ENCODE results near the gene SPATA2.

SPATA2 gene

DNA sequence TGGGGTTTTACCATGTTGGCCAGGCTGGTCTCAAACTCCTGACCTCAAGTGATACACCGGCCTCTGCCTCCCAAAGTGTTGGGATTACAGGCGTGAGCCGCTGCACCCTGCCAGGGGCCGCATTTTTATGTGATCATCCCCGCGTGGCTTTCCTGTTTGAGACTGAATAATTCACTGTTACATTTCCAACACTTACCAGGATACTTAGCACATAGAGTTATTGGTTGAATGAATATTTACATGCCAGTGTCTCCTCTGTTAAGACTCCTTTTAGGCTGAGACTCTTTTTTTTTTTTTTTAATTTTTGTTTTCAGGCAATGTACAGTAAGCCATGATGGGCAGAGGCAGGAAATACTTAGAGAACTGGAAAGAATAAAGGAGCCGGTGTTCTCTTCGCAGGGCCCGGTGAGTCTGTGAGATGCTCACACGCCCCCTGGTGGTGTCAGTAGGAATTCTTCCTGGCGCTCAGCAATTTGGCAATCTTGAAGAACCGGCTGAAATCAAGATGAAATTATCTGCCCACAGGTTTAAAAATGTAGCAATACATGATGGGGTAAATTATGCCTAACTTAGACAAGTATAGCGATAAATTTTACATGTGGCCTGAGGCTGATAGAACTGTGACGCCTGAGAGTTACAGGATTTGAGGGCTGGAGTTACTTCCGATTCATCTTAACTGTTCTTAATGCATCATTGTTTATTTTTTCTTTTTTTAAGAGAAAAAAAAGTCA, 13.2 kb upstream of the SPATA2 start:
- DNase-seq, result peak; percentile 68

GRCh38 chr20:49925901-49926454, 10.6 kb upstream of the SPATA2 start:
- no peak for DNase-seq

DNA sequence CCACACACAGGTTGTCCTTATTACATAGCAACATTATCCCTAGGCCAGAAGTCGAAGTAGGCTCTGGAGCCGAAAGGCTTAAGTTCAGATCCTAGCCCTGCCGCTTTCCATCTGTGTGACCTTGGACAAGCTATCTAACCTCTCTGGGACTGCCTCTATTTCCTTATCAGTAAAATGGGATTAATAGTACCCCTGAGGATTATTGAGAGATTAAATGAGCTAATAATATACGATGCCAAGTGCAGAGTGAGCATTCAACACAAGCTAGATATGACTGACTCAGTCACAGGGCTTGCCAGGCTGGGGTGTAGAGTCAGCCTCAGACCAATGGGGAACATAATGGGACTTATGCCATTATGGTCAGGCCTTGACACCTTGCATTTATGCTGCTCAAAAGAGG, 8.9 kb upstream of the SPATA2 start:
- DNase-seq, result no peak

GRCh38 chr20:49919461-49919860, 4.1 kb upstream of the SPATA2 start:
- no peak for DNase-seq

DNA sequence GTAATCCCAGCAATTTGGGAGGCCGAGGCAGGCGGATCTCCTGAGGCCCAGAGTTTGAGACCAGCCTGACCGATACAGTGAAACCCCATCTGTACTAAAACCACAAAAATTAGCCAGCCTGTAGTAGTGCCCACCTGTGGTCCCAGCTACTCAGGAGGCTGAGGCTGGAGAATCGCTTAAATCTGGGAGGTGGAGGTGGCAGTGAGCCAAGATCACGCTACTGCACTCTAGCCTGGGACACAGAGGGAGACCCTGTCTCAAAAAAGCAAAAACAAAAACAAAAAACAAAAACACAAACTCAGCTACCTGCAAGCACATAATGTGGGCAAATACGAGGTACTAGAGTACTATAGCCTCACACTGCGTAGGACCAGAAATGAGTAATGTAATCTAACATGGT, 3.7 kb upstream of the SPATA2 start:
- no peak for DNase-seq

DNA sequence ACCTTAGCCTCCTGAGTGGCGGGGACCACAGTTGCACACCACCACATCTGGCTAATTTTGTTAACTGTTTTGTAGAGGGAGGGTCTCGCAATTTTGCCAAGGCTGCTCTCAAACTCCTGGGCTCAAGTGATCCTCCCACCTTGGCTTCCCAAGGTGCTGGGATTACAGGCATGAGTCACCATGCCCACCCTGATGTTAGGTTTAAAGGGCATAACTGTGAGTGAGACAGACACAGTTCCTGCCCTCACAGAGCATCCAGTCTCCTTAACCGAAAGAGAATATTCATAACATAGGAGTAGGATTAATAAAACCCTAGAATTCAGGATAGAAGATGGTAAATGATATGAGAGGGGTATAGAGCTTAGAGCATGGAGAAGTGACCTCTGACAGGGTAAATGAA, 3.1 kb upstream of the SPATA2 start:
- DNase-seq, result no peak

- peak; percentile 11 for DNase-seq
Measured at GRCh38 chr20:49916146-49917002, 1.0 kb upstream of the SPATA2 start.

GRCh38 chr20:49915118-49915379, 280 bp downstream of the SPATA2 start:
- DNase-seq, result no peak

GRCh38 chr20:49914310-49915117, 815 bp downstream of the SPATA2 start:
- no peak for DNase-seq

DNA sequence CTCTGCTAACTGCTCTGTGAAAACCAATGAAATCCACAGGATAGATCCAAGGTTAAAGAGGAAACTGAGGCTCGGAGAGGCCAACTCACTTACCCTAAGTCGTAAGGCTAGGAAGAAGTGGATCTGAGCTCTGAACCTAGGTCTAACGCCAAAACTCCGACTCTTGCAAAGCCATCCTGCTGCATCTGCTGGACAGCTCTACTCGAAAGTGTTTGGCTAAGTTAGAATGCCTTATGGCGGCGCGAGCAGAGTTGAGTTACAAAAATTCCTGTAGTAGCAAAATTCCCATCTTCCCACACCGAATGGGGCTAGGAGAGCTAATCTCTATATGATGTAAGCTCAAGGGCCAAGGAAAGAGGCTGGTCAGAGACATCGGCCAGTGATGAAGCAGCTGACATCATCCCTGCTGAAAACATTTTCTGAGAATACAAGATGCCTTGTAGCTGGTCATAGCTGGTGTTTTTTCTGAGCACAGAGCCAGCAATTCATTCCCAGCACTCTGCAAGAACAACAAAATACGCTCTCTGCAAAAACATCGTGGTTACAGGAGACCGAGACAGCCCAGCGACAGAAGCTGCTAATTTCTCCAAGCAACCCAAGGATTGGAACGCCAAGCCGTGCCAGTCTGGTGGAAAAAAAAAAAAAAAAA, 1.8 kb downstream of the SPATA2 start:
- DNase-seq, result no peak

DNA sequence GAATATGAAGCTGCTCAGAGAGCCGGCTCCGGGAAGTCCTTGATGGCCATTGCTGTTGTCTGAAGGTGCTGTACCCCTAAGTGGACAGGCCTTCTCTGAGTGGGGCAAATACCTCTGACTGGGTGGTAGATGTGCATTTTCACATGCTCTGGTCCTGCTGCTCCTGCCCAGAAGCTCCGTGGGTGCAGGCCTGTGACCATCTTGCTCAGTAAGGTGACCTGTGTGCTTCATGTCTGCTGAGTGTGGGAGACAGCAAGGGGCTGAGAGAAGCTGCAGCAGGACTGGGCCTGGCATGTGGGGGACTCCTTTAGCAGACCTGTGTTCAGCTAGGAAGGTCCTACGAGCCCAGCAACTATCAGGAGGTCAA, 5.0 kb downstream of the SPATA2 start:
- DNase-seq, result no peak

DNA sequence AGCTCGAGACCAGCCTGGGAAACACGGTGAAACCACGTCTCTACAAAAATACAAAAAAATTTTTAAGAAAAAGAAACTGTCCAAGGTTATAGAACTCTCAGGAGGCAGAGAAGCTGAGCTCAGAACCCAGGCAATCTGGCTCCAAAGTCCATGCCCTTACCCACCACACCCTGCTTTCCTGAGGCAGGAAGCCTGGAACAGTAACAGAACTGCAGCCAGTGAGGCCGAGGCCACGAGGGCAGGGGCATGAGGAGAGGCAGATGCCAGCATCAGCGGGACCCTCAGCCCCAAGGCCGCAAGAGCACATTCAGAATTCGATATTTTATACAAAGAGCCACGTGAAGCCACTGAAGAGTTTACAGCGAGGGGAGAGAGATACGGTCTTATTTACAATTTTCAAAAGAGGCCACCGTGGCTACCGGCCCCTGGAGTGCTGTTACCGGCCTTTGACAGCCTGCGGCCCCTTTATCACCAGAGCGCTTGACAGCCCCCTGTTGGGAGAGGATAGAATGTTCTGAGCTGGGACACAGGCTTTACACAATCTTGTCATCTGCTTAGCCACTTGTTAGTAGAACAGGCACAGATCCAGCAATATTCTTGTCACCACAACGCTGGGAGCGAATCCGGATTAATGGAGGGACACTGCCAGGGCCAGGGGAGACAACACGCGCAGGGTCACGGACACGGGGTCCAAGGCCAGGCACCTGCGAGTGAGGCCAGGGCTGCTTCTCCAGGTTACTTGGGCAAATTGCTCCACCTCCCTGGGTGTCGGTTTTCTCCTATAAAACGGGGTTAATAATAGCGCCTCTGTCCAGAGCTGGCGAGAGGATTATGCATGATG, 5.6 kb downstream of the SPATA2 start:
- DNase-seq, result no peak

DNA sequence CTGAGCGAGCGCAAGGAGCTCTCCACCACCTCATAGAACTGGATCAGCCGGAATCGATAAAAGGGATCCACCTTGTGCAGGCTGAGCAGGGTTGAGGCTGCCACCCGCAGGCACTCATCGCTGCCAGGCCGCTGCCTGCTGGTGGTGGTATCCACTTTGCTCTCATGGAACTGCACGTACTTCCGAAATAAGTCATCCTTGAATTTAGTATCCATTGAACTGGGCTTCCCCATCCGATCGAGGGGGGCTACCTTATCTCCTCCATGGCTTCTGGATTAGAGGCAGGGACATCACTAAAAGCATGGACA, 7.1 kb downstream of the SPATA2 start:
- no peak for DNase-seq

GRCh38 chr20:49907405-49908257, 7.7 kb downstream of the SPATA2 start:
- no peak for DNase-seq

DNA sequence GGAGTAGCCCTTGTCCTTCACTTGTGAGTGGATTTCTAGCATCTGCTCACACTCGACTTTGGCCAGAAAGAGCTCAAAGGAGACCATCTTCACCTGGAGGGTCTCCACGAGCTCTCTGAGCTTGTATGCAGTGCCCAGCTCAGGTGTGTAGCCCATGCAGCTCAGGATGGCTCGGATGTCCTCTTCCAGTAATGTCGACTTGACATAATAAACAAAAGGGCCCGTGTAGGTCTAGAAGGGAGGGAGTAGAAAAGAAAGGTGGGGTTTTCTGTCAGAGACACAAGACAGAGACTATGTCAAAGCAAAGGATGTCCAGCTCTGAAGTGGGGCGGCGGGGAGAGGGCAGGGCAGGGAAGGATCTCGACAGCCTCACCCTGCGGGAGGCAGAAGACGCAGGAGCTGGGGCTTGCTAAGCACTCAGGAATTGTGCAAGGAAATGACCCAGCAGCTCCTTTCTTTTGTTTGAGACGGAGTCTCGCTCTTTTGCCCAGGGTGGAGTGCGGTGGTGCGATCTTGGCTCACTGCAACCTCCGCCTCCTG, 8.6 kb downstream of the SPATA2 start:
- no peak for DNase-seq

DNA sequence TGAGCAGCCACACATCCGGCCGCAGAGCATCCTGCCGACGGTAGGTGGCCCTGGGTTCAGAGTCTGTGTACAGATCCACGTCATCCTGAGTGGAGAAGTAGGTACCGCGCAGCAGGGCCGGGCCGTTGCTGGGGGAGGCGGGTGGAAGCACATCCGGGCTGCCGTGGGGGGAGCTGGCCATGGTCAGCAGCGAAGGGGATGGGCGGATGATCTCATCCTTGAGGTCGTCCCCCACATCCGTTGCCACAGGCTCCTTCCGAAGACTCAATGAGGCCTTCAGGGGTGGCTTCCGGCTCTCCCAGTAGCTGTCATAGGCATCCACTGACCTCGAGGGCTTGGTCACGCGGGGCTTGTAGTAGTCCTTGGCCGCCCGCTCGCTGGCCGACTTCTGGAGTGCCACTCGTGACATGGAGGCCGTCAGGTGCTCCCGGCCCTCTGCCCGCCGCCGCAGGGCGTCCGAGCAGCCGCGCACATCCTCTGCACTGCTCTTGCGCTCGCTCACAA, 9.2 kb downstream of the SPATA2 start:
- DNase-seq, result no peak

DNA sequence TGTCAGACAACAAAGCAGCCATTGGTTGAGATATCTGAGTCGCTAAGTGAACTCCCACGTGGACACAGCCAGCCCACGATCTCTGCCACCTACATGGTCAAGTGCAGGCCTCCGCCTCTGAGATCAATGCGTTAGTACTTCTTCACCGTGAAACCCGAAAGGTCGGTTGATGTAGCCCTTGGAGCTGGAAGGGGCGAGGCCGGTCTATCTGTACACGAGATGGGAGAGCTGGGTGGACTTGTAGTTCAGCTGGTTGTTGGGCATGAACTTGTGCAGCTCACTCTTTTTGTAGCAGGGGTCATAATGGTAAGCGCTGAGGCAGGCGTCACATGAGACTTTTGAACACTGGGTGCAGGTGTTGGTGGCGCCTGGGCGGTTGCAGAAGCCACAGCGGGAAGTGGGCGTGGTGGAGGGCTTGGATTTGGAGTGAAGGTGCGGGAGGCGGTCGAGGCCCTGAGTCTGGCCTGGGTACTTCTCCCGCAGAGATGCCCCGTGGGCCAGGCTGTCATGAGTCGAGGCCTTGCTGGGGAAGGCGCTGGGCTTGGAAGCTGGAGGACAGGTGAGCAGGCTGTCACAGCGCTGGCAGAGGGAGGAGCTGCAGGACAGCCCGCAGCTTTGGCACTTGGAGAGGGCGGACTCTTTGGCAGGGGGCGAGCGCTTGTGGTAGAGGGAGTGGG, 9.8 kb downstream of the SPATA2 start:
- DNase-seq, result no peak

GRCh38 chr20:49904440-49905214, 10.7 kb downstream of the SPATA2 start:
- DNase-seq, result no peak

DNA sequence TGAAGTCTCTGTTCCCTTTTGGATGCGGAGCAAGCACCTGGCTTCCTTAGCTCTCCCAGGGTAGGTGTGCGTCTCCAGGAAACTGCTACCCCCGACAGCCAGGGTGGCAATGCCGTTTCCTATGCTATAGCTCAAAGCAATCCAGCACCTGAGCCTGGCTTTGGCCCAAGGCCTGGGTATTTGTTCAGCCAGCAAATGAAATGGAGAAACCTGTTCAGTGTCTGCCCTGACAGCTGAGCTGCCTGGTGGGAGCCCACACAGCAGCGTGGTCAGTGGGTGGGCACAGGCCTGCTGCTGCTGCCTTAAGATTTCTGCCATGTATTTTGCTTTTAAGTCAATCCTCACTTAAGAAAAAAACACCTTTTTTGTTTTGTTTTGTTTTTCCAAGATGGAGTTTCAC, 13.7 kb downstream of the SPATA2 start:
- DNase-seq, result no peak
